ENCODE data around the gene CNTN1.
A peak's percentile ranks its signal among the peaks of the same experiment; 100 is the strongest.

The CNTN1 gene

DNA sequence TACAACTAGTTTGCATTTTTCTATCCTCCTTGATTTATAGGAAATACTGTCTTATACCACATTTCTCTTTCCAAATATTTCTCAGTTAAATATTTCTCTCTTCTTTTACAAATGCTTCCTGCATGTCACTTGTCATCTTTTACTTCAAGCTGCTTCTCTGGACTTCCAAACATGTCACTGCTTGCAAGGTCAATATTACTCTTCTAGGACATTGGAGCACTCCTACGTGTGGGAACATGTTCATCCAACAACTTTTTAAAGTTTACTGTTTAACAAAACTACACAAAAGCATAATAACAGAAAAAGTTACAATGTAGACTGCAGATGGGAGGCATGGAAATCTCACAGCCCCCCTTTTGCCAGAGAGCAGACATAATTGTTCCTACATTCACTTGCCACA lies 28.5 kb upstream of the CNTN1 start (continued):
- TF ChIP-seq SP2 (tag by site-specific recombination; IDR thresholded peaks at IDR 0.05), result no peak
- no peak for TF ChIP-seq ZNF768 (tag by site-specific recombination; IDR thresholded peaks at IDR 0.05)
- no peak for TF ChIP-seq ZFP3 (tag by site-specific recombination; IDR thresholded peaks at IDR 0.05; ENCODE audit: low read depth)
- no peak for TF ChIP-seq ZNF707 (tag by site-specific recombination; IDR thresholded peaks at IDR 0.05)
- TF ChIP-seq MZF1 (tag by site-specific recombination; IDR thresholded peaks at IDR 0.05; ENCODE audit: borderline replicate concordance), result no peak
- TF ChIP-seq ZNF112 (tag by site-specific recombination; IDR thresholded peaks at IDR 0.05), result no peak
- no peak for TF ChIP-seq ZNF211 (tag by site-specific recombination; IDR thresholded peaks at IDR 0.05; ENCODE audit: low read depth)
- TF ChIP-seq, protein P1, sequence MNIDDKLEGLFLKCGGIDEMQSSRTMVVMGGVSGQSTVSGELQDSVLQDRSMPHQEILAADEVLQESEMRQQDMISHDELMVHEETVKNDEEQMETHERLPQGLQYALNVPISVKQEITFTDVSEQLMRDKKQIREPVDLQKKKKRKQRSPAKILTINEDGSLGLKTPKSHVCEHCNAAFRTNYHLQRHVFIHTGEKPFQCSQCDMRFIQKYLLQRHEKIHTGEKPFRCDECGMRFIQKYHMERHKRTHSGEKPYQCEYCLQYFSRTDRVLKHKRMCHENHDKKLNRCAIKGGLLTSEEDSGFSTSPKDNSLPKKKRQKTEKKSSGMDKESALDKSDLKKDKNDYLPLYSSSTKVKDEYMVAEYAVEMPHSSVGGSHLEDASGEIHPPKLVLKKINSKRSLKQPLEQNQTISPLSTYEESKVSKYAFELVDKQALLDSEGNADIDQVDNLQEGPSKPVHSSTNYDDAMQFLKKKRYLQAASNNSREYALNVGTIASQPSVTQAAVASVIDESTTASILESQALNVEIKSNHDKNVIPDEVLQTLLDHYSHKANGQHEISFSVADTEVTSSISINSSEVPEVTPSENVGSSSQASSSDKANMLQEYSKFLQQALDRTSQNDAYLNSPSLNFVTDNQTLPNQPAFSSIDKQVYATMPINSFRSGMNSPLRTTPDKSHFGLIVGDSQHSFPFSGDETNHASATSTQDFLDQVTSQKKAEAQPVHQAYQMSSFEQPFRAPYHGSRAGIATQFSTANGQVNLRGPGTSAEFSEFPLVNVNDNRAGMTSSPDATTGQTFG (tag by site-specific recombination; IDR thresholded peaks at IDR 0.05; ENCODE audit: borderline replicate concordance), result no peak
- TF ChIP-seq ZFP41 (tag by site-specific recombination; IDR thresholded peaks at IDR 0.05; ENCODE audit: borderline replicate concordance), result no peak
- TF ChIP-seq ZNF174 (tag by site-specific recombination; IDR thresholded peaks at IDR 0.05), result no peak

DNA sequence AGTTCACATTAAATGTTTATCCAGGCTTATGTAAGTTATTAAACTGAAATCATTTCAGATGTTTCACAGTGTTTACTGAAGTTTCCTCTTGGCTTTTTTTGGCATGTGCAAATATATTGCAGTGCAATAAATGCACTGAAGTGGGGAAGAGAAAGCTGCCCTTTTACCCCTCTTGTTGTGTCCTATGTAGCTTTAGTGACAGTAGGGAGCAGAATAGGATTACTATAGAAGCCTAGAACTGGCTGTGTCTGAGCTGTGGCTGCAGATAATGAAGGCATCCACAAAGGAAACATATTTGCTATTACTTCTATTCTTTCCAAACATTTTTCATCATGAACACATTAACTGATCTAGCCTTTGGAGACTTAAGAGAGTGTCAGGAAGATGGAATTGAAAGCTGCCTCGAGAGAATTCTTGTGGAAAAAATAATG lies 24.1 kb upstream of the CNTN1 start:
- CTCF ChIA-PET, result no interaction called here
- H3K36me3 ChIP-seq (ENCODE audit: control insufficient read depth in 2 of 2, insufficient read depth in 1 of 2, low read length in 2 of 2), result no peaks in the 10 kb centered on the region
- no peak overlapping the region for H3K4me3 ChIP-seq (ENCODE audit: low read depth, low read length)
- no peaks in the 10 kb centered on the region for H3K9me3 ChIP-seq (ENCODE audit: control insufficient read depth, insufficient read depth, low read depth, low read length)
- H3K4me1 ChIP-seq (ENCODE audit: control insufficient read depth, insufficient read depth, low read length), result no peaks in the 10 kb centered on the region
- POLR2A ChIA-PET, result no interaction called here
- TF ChIP-seq, protein P2, sequence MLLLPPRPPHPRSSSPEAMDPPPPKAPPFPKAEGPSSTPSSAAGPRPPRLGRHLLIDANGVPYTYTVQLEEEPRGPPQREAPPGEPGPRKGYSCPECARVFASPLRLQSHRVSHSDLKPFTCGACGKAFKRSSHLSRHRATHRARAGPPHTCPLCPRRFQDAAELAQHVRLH (tag by site-specific recombination; IDR thresholded peaks at IDR 0.05), result no peak
- no peak for TF ChIP-seq ZNF112 (tag by site-specific recombination; IDR thresholded peaks at IDR 0.05)
- peak; percentile 51 for TF ChIP-seq ZNF654 (tag by site-specific recombination; IDR thresholded peaks at IDR 0.05; ENCODE audit: low read depth)
- TF ChIP-seq, protein P3, sequence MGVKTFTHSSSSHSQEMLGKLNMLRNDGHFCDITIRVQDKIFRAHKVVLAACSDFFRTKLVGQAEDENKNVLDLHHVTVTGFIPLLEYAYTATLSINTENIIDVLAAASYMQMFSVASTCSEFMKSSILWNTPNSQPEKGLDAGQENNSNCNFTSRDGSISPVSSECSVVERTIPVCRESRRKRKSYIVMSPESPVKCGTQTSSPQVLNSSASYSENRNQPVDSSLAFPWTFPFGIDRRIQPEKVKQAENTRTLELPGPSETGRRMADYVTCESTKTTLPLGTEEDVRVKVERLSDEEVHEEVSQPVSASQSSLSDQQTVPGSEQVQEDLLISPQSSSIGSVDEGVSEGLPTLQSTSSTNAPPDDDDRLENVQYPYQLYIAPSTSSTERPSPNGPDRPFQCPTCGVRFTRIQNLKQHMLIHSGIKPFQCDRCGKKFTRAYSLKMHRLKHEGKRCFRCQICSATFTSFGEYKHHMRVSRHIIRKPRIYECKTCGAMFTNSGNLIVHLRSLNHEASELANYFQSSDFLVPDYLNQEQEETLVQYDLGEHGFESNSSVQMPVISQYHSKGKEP (tag by site-specific recombination; IDR thresholded peaks at IDR 0.05), result peak; percentile 41; the same call in 1 of the 2 replicates
- TF ChIP-seq ZNF548 (tag by site-specific recombination; IDR thresholded peaks at IDR 0.05), result no peak
- no peak for TF ChIP-seq SP3 (tag by site-specific recombination; IDR thresholded peaks at IDR 0.05)
- no peak for TF ChIP-seq ZNF133 (tag by site-specific recombination; IDR thresholded peaks at IDR 0.05)
- no peak for TF ChIP-seq ZFP3 (tag by site-specific recombination; IDR thresholded peaks at IDR 0.05; ENCODE audit: low read depth)
- no peak for TF ChIP-seq ZNF544 (tag by site-specific recombination; IDR thresholded peaks at IDR 0.05)
- TF ChIP-seq, protein P4, sequence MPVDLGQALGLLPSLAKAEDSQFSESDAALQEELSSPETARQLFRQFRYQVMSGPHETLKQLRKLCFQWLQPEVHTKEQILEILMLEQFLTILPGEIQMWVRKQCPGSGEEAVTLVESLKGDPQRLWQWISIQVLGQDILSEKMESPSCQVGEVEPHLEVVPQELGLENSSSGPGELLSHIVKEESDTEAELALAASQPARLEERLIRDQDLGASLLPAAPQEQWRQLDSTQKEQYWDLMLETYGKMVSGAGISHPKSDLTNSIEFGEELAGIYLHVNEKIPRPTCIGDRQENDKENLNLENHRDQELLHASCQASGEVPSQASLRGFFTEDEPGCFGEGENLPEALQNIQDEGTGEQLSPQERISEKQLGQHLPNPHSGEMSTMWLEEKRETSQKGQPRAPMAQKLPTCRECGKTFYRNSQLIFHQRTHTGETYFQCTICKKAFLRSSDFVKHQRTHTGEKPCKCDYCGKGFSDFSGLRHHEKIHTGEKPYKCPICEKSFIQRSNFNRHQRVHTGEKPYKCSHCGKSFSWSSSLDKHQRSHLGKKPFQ (tag by site-specific recombination; IDR thresholded peaks at IDR 0.05), result no peak
- TF ChIP-seq, protein P5, sequence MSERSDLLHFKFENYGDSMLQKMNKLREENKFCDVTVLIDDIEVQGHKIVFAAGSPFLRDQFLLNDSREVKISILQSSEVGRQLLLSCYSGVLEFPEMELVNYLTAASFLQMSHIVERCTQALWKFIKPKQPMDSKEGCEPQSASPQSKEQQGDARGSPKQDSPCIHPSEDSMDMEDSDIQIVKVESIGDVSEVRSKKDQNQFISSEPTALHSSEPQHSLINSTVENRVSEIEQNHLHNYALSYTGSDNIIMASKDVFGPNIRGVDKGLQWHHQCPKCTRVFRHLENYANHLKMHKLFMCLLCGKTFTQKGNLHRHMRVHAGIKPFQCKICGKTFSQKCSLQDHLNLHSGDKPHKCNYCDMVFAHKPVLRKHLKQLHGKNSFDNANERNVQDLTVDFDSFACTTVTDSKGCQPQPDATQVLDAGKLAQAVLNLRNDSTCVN (tag by site-specific recombination; optimal IDR thresholded peaks at IDR 0.05), result no peak
- TF ChIP-seq, protein P6, sequence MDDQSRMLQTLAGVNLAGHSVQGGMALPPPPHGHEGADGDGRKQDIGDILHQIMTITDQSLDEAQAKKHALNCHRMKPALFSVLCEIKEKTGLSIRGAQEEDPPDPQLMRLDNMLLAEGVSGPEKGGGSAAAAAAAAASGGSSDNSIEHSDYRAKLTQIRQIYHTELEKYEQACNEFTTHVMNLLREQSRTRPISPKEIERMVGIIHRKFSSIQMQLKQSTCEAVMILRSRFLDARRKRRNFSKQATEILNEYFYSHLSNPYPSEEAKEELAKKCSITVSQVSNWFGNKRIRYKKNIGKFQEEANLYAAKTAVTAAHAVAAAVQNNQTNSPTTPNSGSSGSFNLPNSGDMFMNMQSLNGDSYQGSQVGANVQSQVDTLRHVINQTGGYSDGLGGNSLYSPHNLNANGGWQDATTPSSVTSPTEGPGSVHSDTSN (CRISPR knock-in tag; IDR thresholded peaks at IDR 0.05), result no peak
- TF ChIP-seq ZNF555 (tag by site-specific recombination; conservative IDR thresholded peaks at IDR 0.05), result no peak
- TF ChIP-seq, protein P7, sequence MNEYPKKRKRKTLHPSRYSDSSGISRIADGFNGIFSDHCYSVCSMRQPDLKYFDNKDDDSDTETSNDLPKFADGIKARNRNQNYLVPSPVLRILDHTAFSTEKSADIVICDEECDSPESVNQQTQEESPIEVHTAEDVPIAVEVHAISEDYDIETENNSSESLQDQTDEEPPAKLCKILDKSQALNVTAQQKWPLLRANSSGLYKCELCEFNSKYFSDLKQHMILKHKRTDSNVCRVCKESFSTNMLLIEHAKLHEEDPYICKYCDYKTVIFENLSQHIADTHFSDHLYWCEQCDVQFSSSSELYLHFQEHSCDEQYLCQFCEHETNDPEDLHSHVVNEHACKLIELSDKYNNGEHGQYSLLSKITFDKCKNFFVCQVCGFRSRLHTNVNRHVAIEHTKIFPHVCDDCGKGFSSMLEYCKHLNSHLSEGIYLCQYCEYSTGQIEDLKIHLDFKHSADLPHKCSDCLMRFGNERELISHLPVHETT (tag by site-specific recombination; IDR thresholded peaks at IDR 0.05), result no peak
- no peak overlapping the region for H3K27ac ChIP-seq (ENCODE audit: extremely low read depth, low read depth, low read length)

Measured in HEK293 (cell line).